HepG2 (cell line): ENCODE measurements around the gene TRIM3. TPM values are rescaled to one million over a fixed set of nuclear protein-coding genes. Genes with fewer than 3 reads are reported as not detected.

Source experiments
- ADNP ChIP-seq: sonication (generic); formaldehyde crosslinking; IDR thresholded peaks from 2 replicates; pipeline ENCODE4 v1.4.0; 2020; ENCODE audit warnings: missing genetic modification reagents
- AFF4 ChIP-seq: sonication (generic); formaldehyde crosslinking; IDR thresholded peaks from 2 replicates; pipeline ENCODE4 v1.4.0; 2020; ENCODE audit warnings: missing genetic modification reagents
- AKAP8 ChIP-seq: sonication (generic); formaldehyde crosslinking; IDR thresholded peaks from 2 replicates; pipeline ENCODE4 v1.5.1; 2020; ENCODE audit warnings: mild to moderate bottlenecking, missing genetic modification reagents
- DDIT3 ChIP-seq: sonication (generic); formaldehyde crosslinking; IDR thresholded peaks from 2 replicates; pipeline ENCODE4 v1.4.0; 2020; ENCODE audit warnings: mild to moderate bottlenecking, missing genetic modification reagents
- HDAC1 ChIP-seq: sonication (generic); formaldehyde crosslinking; IDR thresholded peaks from 2 replicates; pipeline ENCODE4 v1.5.1; 2020; ENCODE audit warnings: mild to moderate bottlenecking, missing genetic modification reagents
- IKZF4 ChIP-seq: sonication (generic); formaldehyde crosslinking; IDR thresholded peaks from 2 replicates; pipeline ENCODE4 v1.5.1; 2020; ENCODE audit warnings: borderline replicate concordance, mild to moderate bottlenecking, low read depth, missing genetic modification reagents; ENCODE audit errors: not compliant biosample characterization
- KLF12 ChIP-seq: sonication (generic); formaldehyde crosslinking; IDR thresholded peaks from 2 replicates; pipeline ENCODE4 v1.4.0; 2020; ENCODE audit warnings: missing genetic modification reagents, borderline replicate concordance
- MEIS1 ChIP-seq: sonication (generic); formaldehyde crosslinking; IDR thresholded peaks from 2 replicates; pipeline ENCODE4 v1.9.0; 2021; ENCODE audit warnings: mild to moderate bottlenecking, missing genetic modification reagents, moderate library complexity, borderline replicate concordance
- NR2F2 ChIP-seq: IDR thresholded peaks from 2 replicates; pipeline ENCODE4 v1.6.1; 2012; ENCODE audit warnings: low read depth, inconsistent platforms, borderline replicate concordance
- SMAD1 ChIP-seq: sonication (generic); formaldehyde crosslinking; IDR thresholded peaks from 2 replicates; pipeline ENCODE4 v1.4.0; 2020; ENCODE audit warnings: missing genetic modification reagents, low read depth, mild to moderate bottlenecking, borderline replicate concordance
- ZNF124 ChIP-seq: sonication (generic); formaldehyde crosslinking; IDR thresholded peaks from 2 replicates; pipeline ENCODE4 v1.4.0; 2020; ENCODE audit warnings: missing genetic modification reagents
- ZNF235 ChIP-seq: sonication (generic); formaldehyde crosslinking; IDR thresholded peaks from 2 replicates; pipeline ENCODE4 v1.8.1; 2023; ENCODE audit warnings: mild to moderate bottlenecking, missing genetic modification reagents, borderline replicate concordance
- ZNF3 ChIP-seq: IDR thresholded peaks from 2 replicates; pipeline ENCODE4 v1.7.0; 2017; ENCODE audit warnings: inconsistent platforms
- ZNF512B ChIP-seq: sonication (generic); formaldehyde crosslinking; IDR thresholded peaks from 2 replicates; pipeline ENCODE4 v1.5.1; 2020; ENCODE audit warnings: missing genetic modification reagents, mild to moderate bottlenecking, borderline replicate concordance
- ZNF770 ChIP-seq: sonication (generic); formaldehyde crosslinking; IDR thresholded peaks from 2 replicates; pipeline ENCODE4 v1.5.0; 2020; ENCODE audit warnings: mild to moderate bottlenecking, missing genetic modification reagents
- ZSCAN21 ChIP-seq: sonication (generic); formaldehyde crosslinking; IDR thresholded peaks from 2 replicates; pipeline ENCODE4 v1.8.0; 2022; ENCODE audit warnings: mild to moderate bottlenecking, missing genetic modification reagents, moderate library complexity, borderline replicate concordance
- polyA plus RNA-seq, 8 experiments: library from polyadenylated mRNA; depleted of rRNA in 3 of 8; stranded (reverse) in 7 of 8; unstranded in 1 of 8; fragments of >200 nt; fragmentation: Illumina TruSeq in 4 of 8; extraction: Trizol in 4 of 8; gene quantifications; 2 replicates each; pipeline versions ENCODE4 v1.2.1 to v1.2.3, GENCODE V29; 2011 to 2016; ENCODE audit warnings: low read depth in 4 of 8, missing spikeins in 1 of 8, mixed read lengths in 1 of 8; ENCODE audit not compliant: insufficient read depth in 1 of 8
- total RNA-seq, 5 experiments: library from RNA; depleted of rRNA; stranded (reverse); fragments of >200 nt; fragmentation: Illumina TruSeq; extraction: Trizol; gene quantifications; 2 replicates each; pipeline ENCODE4 v1.2.3, GENCODE V29; 2016; ENCODE audit warnings: low read depth in 1 of 5

The TRIM3 gene
- total and polyA plus RNA-seq, 2 of the 13 experiments (the other 11 are each of a cell fraction or from before 2014, with no cell fraction given): 3.6 to 6.3 TPM

GRCh38 chr11:6440906-6441358 lies 32.8 kb downstream of the TRIM3 start, which contains the start of gene HPX (continued):
- TF ChIP-seq AFF4 (CRISPR knock-in tag) (no peak), ADNP (CRISPR knock-in tag) (no peak), SMAD1 (CRISPR knock-in tag) (no peak), IKZF4 (CRISPR knock-in tag) (no peak), HDAC1 (CRISPR knock-in tag) (peak; percentile 82), ZNF770 (CRISPR knock-in tag) (0 out of 2 replicates have a peak, but pooled peaks have one; percentile 17), AKAP8 (CRISPR knock-in tag) (no peak), MEIS1 (no peak), DDIT3 (CRISPR knock-in tag) (no peak), ZNF235 (CRISPR knock-in tag) (no peak), ZNF3 (CRISPR knock-in tag) (no peak), ZNF124 (CRISPR knock-in tag) (no peak), NR2F2 (peak; percentile 72; the same call in 1 of the 2 replicates), ZNF512B (CRISPR knock-in tag) (no peak), ZSCAN21 (CRISPR knock-in tag) (no peak), KLF12 (CRISPR knock-in tag) (no peak)
